ENCODE measurements around the gene STARD4. TPM values are rescaled to one million over a fixed set of nuclear protein-coding genes. Genes with fewer than 3 reads are reported as not detected.

STARD4 gene
- total RNA-seq, 1 experiment from 2014 or later: 65.0 TPM

- no peaks in the 10 kb centered on the region for H3K4me1 Mint-ChIP-seq (ENCODE audit: low read depth, unreplicated experiment)
- BruUV-seq (replicated peaks): no TSS peak
- H3K27ac Mint-ChIP-seq (ENCODE audit: unreplicated experiment): no peak overlapping the region
- no peak for DNase-seq
- H3K27me3 Mint-ChIP-seq (ENCODE audit: unreplicated experiment): no peaks in the 10 kb centered on the region
- intact Hi-C loops (cut with micrococcal nuclease; ENCODE audit: unreplicated experiment): no loop called here
- H3K36me3 Mint-ChIP-seq (ENCODE audit: insufficient read depth, unreplicated experiment): peaks cover 33% of the 10 kb centered on the region
- no peaks in the 10 kb centered on the region for H3K9me3 Mint-ChIP-seq (ENCODE audit: low read depth, unreplicated experiment)
- no peak for TF ChIP-seq CTCF (IDR thresholded peaks at IDR 0.05; ENCODE audit: unreplicated experiment)
- CTCF ChIA-PET: no interaction called here
- H3K4me3 Mint-ChIP-seq (ENCODE audit: low read depth, unreplicated experiment): no peak overlapping the region
Observed at GRCh38 chr5:111495159-111495558, 17.2 kb downstream of the STARD4 start.

GRCh38 chr5:111494355-111494999, 17.9 kb downstream of the STARD4 start:
- TF ChIP-seq CTCF (IDR thresholded peaks at IDR 0.05; ENCODE audit: unreplicated experiment): no peak
- no peak for DNase-seq
- Mint-ChIP-seq H3K27me3 (ENCODE audit: unreplicated experiment) (no peaks in the 10 kb centered on the region), H3K36me3 (ENCODE audit: insufficient read depth, unreplicated experiment) (peaks cover 29% of the 10 kb centered on the region), H3K4me3 (ENCODE audit: low read depth, unreplicated experiment) (no peak overlapping the region), H3K27ac (ENCODE audit: unreplicated experiment) (peak overlapping the region; percentile 7), H3K9me3 (ENCODE audit: low read depth, unreplicated experiment) (no peaks in the 10 kb centered on the region), H3K4me1 (ENCODE audit: low read depth, unreplicated experiment) (no peaks in the 10 kb centered on the region)
- BruUV-seq (replicated peaks): no TSS peak
- intact Hi-C loops (cut with micrococcal nuclease; ENCODE audit: unreplicated experiment): no loop called here
- CTCF ChIA-PET: no interaction called here

- CTCF ChIA-PET: no interaction called here
- intact Hi-C loops (cut with micrococcal nuclease; ENCODE audit: unreplicated experiment): no loop called here
- Mint-ChIP-seq H3K27ac (ENCODE audit: unreplicated experiment) (peak overlapping the region; percentile 40), H3K27me3 (ENCODE audit: unreplicated experiment) (no peaks in the 10 kb centered on the region), H3K4me3 (ENCODE audit: low read depth, unreplicated experiment) (no peak overlapping the region), H3K4me1 (ENCODE audit: low read depth, unreplicated experiment) (no peaks in the 10 kb centered on the region), H3K36me3 (ENCODE audit: insufficient read depth, unreplicated experiment) (peaks cover 15% of the 10 kb centered on the region), H3K9me3 (ENCODE audit: low read depth, unreplicated experiment) (no peaks in the 10 kb centered on the region)
- no peak for TF ChIP-seq CTCF (IDR thresholded peaks at IDR 0.05; ENCODE audit: unreplicated experiment)
- BruUV-seq (replicated peaks): no TSS peak
- no peak for DNase-seq
Observed at GRCh38 chr5:111493031-111493430, 19.3 kb downstream of the STARD4 start.

GRCh38 chr5:111488353-111488752, 24.0 kb downstream of the STARD4 start:
- no peaks in the 10 kb centered on the region for H3K9me3 Mint-ChIP-seq (ENCODE audit: low read depth, unreplicated experiment)
- intact Hi-C loops (cut with micrococcal nuclease; ENCODE audit: unreplicated experiment): loop anchor here (5.0 kb wide), 1 partner anchor 201 kb away; no protein-coding TSS in a partner anchor
- CTCF ChIA-PET: interaction anchor here (0.6 kb wide), 1 partner anchor 346 kb away, joined by 5 read pairs; no protein-coding TSS in a partner anchor

More at GRCh38 chr5:111488353-111488752, 24.0 kb downstream of the STARD4 start:
- no TSS peak for BruUV-seq (replicated peaks)
- no peaks in the 10 kb centered on the region for H3K4me1 Mint-ChIP-seq (ENCODE audit: low read depth, unreplicated experiment)
- H3K36me3 Mint-ChIP-seq (ENCODE audit: insufficient read depth, unreplicated experiment): peaks cover 6% of the 10 kb centered on the region
- no peak for DNase-seq
- no peak overlapping the region for H3K27ac Mint-ChIP-seq (ENCODE audit: unreplicated experiment)
- H3K27me3 Mint-ChIP-seq (ENCODE audit: unreplicated experiment): no peaks in the 10 kb centered on the region
- no peak overlapping the region for H3K4me3 Mint-ChIP-seq (ENCODE audit: low read depth, unreplicated experiment)
- no peak for TF ChIP-seq CTCF (IDR thresholded peaks at IDR 0.05; ENCODE audit: unreplicated experiment)
